Activated T-cell treated with anti-CD3 and anti-CD28 coated beads, Interleukin-2, amount 50 U/mL, for 4 hours (primary cell): Measurements from ENCODE around the gene PXDC1. TPM values are rescaled to one million over a fixed set of nuclear protein-coding genes. Genes with fewer than 3 reads are reported as not detected.
"Not testable (repeated sequence)": the region's sequence is repeated elsewhere in the genome, so short reads cannot be mapped to it uniquely, and the experiment has no call there.

ENCODE experiments used
- ATAC-seq, 2 donors: fragments of 200-7000 bp; cut with Tn5 transposase; one replicate each; pipeline ENCODE4 v1.10.0; 2021
- DNase-seq: peaks from one replicate; pipeline ENCODE4 v3.0.0-alpha.2; 2020
- H3K27me3 Mint-ChIP-seq: one replicate; pipeline ENCODE4 v1.8.0; 2021; ENCODE audit warnings: low read depth, mixed read lengths
- H3K36me3 Mint-ChIP-seq: one replicate; pipeline ENCODE4 v1.8.0; 2022; ENCODE audit warnings: mixed read lengths; ENCODE audit not compliant: insufficient read depth
- H3K4me1 Mint-ChIP-seq: one replicate; pipeline ENCODE4 v1.8.0; 2021; ENCODE audit warnings: low read depth, mixed read lengths
- H3K4me3 Mint-ChIP-seq: one replicate; pipeline ENCODE4 v1.8.0; 2021; ENCODE audit warnings: mild to moderate bottlenecking, moderate library complexity, mixed read lengths
- H3K9me3 Mint-ChIP-seq: one replicate; pipeline ENCODE4 v1.8.0; 2021; ENCODE audit warnings: mixed read lengths
- total RNA-seq, 3 donors: library from RNA; stranded (reverse); gene quantifications; one replicate each; pipeline ENCODE4 v1.2.1, GENCODE V29; 2021

Gene PXDC1
- total RNA-seq, 3 donors from 2014 or later, result 1.6 to 4.7 (median 2.2) TPM

GRCh38 chr6:3690506-3690905 is 61.0 kb downstream of the PXDC1 start:
- Mint-ChIP-seq H3K4me1 (no peaks in the 10 kb centered on the region), H3K27me3 (peaks cover 8% of the 10 kb centered on the region), H3K4me3 (no peak overlapping the region), H3K36me3 (no peaks in the 10 kb centered on the region), H3K9me3 (no peaks in the 10 kb centered on the region)
- no peak for ATAC-seq
- DNase-seq, result no peak

- Mint-ChIP-seq H3K9me3 (no peaks in the 10 kb centered on the region), H3K4me3 (no peak overlapping the region), H3K27me3 (peaks cover 10% of the 10 kb centered on the region), H3K4me1 (no peaks in the 10 kb centered on the region), H3K36me3 (no peaks in the 10 kb centered on the region)
- DNase-seq (no peak), ATAC-seq (no peak)
Measured at GRCh38 chr6:3687847-3688246, 63.7 kb downstream of the PXDC1 start.

GRCh38 chr6:3683331-3683730 is 68.2 kb downstream of the PXDC1 start:
- ATAC-seq (no peak), DNase-seq (no peak)
- Mint-ChIP-seq H3K36me3 (no peaks in the 10 kb centered on the region), H3K4me1 (no peaks in the 10 kb centered on the region), H3K9me3 (peaks cover 4% of the 10 kb centered on the region), H3K4me3 (no peak overlapping the region), H3K27me3 (peaks cover 21% of the 10 kb centered on the region)

GRCh38 chr6:3678946-3679345 is 72.6 kb downstream of the PXDC1 start:
- Mint-ChIP-seq H3K9me3 (peaks cover 9% of the 10 kb centered on the region), H3K27me3 (peaks cover 19% of the 10 kb centered on the region), H3K36me3 (no peaks in the 10 kb centered on the region), H3K4me3 (no peak overlapping the region), H3K4me1 (no peaks in the 10 kb centered on the region)
- no peak for DNase-seq
- no peak for ATAC-seq

GRCh38 chr6:3677751-3678150 is 73.8 kb downstream of the PXDC1 start:
- not testable (repeated sequence) for H3K36me3 Mint-ChIP-seq, ATAC-seq, H3K9me3 Mint-ChIP-seq, H3K4me3 Mint-ChIP-seq, DNase-seq, H3K4me1 Mint-ChIP-seq
- peaks cover 18% of the 10 kb centered on the region for H3K27me3 Mint-ChIP-seq

- not testable (repeated sequence) for ATAC-seq, H3K4me1 Mint-ChIP-seq, DNase-seq, H3K9me3 Mint-ChIP-seq, H3K4me3 Mint-ChIP-seq, H3K36me3 Mint-ChIP-seq
- H3K27me3 Mint-ChIP-seq, result peaks cover 15% of the 10 kb centered on the region
Measured at GRCh38 chr6:3677351-3677750, 74.2 kb downstream of the PXDC1 start.

Other genes starting within 250 kb of the PXDC1 start
- 10 to 100 TPM in 1 of 3 donors, 1 to 10 TPM in 2; 8.8 to 11.4 (median 9.3) TPM for gene FAM50B, start 97.7 kb upstream of the PXDC1 start, total RNA-seq